HG03521 (cell line): ENCODE data around the gene RFC5.
A peak's percentile ranks its signal among the peaks of the same experiment; 100 is the strongest.

Source experiments
- ATAC-seq: cut with Tn5 transposase; IDR thresholded peaks from one replicate; pipeline ENCODE4 v1.9.1; 2021; ENCODE audit warnings: mild to moderate bottlenecking, moderate library complexity; ENCODE audit not compliant: unreplicated experiment

RFC5 gene

DNA sequence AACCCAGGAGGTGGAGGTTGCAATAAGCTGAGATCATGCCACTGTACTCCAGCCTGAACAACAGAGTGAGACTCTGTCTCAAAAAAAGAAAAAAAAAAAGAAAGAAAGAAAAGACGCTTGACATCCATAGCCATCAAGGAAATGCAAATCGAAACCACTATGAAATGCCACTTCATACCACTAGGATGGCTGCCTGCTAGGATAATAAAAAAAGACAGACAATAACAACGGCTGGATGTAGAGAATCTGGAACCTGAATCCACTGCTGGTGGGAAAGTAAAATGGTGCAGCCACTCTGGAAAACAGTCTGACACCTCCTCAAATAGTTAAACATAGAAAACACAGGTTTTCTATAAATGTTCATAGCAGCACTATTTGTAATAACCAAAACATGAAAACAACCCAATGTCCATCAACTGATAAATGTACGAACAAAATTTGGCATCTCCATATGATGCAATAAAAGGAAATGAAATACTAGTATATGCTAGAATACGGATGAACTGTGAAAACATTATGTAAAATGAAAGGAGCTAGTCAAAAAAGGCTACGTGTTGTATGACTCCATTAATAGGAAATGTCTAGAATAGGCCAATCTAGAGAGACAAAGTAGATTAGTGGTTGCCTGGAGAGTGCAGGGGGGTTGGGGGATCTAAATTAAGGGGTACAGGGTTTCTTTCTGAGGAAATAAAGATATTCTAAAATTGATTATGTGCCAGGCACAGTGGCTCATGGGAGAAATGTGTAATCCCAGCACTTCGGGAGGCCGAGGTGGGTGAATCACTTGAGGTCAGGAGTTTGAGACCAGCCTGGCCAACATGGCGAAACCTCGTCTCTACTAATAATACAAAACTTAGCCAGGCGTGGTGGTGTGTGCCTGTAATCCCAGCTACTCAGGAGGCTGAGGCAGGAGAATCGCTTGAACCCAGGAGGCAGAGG lies 34.7 kb downstream of the RFC5 start:
- no peak for ATAC-seq

DNA sequence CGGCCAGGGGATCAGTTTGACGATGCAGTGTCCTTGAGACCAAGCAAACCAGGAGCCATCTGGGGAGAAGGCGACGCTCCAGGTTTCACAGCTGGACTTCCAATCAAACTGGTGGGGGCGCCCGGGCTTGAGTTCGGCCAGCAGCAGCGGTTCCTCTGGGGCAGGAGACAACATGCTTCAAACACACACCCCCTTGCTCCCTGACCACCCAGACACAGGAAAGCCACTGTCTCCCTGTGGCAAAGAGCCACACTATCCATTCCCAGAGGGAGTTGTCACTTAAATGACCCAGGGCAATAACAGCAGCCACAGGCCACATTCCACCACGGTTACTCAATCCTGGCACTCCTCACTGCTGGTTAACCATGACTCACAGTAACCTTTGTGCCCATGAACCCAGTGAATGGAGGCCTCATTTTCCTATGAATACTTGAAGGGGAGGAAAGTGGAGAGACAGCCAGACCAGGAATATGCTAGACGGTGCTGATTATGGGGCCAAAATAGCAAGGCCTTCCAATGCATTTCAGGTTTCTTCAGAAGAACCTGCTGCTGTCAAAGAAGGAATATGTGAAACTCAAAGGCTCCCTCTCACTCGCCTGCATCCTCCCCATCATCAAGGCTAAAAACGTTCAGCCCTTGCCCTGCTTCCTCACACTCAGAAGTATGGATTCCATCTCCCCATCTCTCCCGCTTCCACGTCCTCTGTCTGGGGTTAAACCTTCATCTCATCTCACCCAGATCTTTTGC lies 36.0 kb downstream of the RFC5 start:
- no peak for ATAC-seq

DNA sequence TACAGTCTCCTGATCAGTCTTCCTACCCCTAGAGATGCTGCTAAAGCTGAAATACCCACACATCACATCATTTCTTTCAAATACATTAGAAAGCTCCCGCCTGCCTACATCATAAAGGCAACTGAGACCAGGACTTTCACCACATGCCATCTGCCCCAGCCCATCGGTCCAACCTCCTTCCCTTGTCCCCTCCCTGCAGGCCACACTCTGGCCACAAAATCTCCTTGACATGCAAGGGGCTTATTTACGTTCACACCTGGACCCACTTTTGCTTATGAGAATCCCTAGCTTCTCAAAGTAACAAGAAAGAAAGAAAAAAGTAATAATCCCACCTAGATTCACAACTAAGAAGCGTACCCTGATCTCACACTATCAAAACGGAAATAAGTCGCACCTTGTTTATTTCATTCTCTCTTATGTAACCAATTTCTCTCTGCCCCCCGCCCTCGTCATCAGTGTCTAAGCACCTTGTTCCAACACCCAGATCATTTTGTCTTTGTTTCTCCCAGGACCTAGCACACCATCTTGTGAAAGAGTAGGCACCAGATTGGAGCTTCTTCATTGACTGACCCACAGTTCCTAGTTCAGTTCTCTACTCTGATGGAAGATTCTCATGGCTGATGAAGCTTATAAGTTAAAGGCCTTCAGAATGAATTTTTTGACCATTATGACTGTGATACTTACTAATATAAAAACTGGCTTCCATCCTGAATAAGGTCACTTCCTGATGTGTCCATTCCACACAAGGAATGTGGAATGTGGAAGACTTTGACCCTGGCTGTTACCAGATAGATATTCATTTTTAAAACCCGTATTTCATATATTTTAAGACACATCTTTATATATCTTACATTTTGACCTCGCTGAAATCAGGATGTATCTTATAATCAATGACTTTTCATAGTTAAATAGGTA lies 36.8 kb downstream of the RFC5 start:
- no peak for ATAC-seq

DNA sequence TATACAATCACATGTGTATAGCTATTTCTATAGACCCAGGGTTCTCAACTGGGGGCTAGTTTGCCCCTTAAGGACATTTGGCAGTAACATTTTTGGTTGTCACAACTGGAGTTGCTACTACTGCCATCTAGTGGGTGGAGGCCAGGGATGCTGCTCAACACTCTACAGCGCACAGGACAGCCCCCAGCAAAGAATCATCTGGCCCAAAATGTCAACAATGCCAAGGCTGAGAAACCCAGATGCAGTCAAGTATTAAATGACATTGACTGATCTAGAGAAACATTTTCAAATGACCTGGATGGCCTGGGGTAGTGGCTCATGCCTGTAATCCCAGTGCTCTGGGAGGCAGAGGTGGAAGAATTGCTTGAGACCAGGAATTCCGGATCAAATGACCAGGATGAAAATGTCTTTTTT lies 38.6 kb downstream of the RFC5 start:
- ATAC-seq: peak; percentile 65

DNA sequence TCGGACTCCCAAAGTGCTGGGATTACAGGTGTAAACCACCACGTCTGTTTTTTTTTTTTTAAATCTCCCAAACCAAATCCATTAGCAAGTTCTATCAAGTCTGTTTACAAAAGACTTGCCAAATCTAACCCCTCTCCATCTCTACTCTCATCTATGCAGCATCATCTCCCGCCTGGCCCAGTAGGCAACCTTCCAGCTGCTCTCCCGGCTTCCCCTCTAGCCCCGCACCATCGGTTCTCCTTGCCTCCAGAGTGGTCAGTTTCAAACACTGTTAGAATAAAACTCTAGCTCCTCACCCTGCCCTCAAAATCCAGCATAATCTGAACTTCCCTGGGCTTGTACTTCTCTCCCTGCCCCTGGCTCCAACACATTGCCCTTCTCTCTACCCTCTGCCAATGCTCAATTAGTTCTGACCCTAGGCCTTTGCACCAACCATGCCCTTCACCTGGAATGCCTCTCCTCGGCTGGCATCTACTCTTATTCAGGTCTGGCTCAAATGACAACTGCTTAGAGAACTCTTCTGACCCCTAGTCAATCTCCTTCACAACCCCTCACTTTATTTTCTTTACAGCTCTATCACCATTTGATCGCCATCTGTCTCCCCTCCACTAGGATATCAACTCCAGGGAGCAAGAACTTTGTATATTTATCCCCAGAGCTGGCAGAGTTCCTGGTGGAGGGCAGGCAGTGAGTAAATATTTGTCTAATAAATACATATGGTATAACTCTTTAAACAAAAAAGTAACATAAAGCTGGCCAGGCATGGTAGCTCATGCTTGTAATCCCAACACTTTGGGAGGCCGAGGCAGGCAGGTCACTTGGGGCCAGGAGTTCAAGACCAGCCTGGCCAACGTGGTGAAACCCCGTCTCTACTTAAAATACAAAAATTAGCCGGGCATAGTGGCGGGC lies 39.6 kb downstream of the RFC5 start:
- ATAC-seq: no peak

DNA sequence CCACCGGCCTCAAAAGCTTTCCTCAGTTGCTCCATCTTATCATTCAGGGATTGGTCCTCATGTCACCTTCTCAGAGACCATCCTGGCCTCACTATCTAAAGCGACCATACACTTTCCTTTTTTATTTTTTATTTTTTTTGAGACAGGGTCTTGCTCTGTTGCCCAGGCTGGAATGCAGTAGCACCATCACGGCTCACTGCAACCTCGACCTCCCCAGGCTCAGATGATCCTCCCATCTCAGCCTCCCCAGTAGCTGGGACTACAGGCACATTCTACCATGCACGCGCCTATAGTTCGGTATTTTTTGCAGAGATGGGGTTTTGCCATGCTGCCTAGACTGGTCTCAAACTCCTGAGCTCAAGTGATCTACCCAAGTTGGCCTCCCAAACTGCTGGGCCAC lies 41.7 kb downstream of the RFC5 start:
- ATAC-seq: no peak

DNA sequence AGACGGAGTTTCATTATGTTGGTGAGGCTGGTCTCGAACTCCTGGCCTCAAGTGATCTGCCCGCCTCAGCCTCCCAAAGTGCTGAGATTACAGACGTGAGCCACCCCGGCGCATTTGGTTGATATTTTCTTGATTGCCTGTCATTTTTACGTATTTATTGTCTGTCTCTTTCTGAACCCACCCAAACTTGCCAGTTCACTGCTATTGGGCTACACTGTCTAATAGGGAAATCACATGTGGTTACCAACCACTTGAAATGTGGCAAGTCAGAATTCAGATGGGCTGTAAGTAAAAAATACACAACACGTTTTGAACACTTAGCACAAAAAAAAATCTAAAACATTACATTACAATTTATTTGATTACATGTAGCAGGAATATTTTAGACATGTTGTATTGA lies 42.4 kb downstream of the RFC5 start:
- ATAC-seq: no peak

DNA sequence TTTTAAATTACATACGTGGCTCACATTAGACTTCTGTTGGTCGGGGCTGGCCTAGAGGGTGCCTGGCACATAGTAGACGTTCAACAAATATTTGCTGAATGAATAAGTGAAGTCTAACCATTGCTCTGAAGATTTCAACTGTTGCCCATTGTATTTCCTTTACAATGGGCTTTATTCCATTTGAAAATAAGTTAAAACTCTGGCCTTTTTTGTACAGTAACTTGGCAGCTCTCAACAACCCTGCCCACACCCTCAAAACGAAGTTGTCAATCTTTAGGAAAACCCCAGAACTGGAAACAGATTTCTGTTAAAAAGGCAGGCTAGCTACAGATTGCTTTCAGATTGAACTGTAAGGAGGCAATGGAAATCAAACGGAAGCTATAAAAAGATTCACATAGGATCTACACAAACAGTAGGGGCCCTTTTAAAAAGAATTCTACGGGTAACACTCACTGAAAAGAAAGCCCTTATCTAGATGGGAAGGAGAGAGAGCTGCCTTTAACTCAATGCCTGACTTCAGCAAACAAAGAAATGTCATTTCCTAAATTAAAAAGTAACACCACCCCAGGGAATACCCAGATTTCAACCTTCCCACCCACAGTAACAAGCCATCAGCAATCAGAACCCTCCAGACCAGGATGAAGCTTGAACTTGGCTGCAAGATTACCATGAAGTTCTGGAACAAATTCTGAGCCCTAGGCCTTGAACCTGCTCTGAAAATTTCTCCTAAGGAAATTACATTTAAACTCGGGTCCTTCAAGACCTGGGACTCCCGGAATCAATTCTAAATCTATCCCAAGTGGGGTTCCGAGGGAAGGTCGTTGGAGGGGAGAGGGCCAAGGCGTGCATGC lies 43.1 kb downstream of the RFC5 start:
- no peak for ATAC-seq

DNA sequence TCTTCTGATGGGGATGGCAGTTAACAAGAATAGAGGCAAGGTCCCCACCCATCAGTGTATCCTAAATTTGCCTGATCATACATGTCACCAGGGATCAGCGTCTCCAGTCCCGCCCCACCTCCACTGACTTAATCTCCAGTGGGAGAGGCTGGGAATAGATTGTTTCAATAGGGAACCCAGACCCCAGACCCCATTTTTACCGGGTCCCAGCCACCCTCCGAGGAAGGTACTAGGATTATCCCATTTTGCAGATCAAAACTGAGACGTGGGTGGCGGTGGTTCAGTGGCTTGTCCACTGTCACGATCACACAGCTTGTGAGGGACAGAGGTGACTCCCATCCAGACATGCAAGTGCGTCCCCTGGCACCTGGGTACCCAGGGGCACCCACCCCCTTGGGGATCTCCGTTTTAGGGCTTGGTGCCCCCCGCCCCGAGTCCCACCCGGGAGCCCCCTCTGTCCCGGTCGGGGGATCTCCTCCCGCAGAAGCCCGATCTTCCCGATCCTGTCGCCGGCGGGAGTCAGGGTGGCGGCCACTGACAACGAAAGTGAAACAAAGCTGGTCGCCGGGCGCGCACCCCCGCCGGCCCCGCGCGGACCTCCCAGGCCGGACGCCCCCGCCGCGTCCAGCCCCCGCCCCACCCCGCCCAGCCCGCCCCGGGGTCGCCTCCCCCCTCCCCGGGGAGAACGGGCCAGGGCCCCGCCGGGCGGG lies 44.0 kb downstream of the RFC5 start:
- peak; percentile 32 for ATAC-seq

DNA sequence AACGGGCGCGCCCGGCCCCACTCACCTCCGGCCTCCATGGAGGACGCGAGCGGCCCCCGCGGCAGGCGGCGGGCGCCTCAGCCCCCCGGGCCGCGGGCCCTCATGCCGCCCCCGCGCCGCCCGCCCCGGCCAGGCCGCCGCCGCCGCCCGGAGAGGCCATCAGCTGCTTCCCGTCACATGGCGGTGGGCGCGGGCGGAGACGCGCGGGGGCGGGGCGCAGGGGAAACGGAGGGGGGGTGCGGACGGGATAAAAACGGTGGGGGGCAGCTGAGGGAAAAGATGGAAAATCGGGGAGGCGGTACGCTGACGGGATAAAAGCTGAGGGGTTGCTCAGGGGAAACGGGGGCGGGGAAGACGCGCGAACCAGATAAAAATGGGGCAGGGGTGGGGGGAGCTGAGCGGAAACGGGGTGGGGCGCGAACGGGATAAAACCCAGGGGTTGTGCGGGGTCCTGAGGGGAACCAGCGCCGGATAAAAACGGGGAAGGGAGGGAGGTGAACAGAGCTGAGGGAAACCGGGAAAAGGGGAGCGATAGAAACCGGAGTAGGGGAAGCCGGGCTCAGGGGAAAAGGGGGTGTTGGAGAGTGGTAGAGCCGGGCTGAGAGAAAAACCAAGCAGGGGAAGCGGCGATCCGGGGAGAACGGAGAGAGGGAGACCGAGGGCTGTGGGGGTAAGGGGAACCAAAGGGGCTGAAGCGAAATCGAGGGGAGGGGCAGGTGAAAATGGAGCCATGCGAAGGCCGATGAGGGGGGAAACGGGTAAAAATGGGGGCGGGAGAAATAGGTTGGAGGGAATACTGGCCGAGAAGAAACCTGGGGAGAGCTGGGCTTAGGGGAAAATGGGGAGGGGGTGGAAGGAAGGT lies 44.7 kb downstream of the RFC5 start, which contains the start of gene WSB2:
Gene WSB2 (minus strand): TSS at position 169 of the 862 bp plus-strand sequence. CDS start 131 bp downstream, at position 38.
- peak; percentile 37 for ATAC-seq

DNA sequence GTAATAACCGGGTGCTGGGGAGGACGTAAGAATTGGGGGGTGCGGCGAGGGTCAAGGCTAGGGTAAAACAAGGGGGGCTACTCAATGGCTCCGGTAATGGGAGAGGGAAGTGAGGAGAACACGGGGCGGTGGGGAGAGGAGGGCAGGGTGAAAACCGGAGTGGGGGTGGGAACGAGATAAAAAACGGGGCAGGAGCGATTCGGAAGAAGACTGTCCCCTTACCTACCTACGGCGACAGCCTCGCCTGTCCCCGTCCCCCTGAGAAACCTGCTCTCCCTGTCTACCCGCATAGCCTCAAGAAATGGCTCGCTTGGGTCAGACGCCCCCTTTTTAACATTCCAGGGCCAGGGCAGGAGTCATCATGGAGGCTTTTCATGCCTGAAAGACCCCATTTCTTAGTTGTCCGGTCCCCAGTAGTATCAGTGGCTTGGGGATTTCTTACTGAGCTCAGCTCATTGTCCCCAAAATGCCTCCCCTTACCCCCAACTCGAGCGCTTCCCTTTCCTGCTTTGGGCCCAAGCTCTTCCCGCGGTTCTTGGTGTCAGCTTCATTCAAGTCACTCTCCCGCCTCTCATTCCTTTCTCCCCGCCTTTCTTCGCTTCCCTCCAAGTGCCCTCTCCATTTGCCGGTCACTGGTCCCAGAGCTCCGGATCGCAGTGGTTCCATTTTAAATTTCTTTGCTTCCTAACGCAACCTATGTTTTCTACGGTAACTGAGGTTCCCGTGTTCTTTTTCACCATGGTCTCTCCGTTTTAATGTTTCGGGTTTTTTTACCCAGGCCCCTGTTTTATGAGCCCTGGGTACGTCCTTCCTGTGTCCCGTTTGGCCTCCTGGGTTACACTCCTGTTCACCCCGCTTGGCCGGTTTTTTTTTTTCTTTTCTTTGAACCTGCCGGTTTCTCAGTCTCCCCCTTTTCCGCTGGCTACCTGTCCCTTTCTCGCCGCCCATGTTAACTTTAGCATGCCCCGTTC lies 45.7 kb downstream of the RFC5 start:
- ATAC-seq: no peak

DNA sequence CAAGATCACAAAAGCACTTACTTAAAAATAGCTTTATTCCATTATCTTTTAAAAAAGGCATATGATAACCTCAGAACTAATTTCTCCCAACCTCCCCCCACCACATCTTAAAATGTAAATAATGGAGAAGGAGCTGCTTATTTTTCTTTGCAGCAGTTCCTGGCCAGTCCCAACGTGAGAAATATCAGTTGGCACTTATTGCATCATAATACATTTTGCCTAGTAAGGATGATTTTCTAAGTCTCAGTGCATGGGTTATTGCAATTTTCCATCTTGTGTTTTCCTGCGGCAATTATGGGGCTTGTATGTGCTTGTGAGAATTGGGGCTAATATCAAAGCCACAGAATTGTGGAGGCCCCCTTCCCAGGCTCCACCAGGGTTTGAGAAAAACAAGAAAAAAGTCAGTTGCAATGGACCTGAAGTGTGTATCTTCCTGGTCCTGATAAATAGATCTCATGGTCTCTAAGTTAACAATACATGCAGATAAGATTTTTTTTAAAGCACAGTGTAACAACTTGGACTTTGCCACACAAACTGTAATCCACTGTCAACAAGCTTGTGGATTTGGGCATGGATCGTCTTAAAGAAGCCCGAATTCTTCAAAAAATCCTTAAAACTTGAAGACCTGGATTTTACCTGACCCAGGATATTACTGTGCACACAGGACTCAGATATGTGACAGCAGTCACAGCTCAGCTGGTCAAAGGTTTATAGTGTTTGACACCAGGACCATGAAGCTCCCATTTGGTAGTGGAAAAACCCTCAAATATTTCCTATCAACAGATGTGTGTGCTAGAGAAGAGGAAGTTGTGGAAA lies 47.3 kb downstream of the RFC5 start:
- ATAC-seq: no peak

DNA sequence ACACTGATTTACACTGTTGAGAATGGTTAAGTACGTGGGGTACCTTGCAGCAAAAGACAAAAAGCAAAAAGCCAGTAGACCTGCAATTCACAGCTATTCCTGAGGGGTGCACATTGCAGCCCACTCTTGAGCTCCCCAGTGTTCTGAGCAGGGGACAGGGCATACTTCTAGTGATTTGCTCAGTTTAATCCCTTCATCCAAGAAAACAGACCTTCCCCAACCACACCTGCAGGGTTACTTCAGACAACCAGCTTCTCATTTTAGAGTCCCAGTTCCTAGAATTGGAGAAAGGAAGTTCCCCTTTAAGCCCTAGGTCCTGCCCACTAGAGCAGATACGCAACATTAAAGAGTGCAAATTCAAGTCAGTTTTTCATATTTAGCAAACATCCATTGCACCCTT lies 48.1 kb downstream of the RFC5 start:
- ATAC-seq: no peak

DNA sequence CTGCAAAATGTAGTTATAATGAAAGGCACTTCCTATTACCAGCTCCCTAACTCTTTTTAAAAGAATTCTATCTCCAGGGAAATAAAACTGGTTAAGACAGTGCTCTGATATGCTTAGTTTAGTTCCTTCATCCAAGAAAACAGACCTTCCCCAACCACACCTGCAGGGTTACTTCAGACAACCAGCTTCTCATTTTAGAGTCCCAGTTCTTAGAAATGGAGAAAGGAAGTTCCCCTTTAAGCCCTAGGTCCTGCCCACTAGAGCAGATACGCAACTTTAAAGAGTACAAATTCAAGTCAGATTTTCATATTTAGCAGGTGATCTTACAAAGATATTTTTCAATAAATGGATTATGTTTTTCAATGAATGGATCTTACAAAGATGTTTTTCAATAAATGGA lies 48.9 kb downstream of the RFC5 start:
- no peak for ATAC-seq

DNA sequence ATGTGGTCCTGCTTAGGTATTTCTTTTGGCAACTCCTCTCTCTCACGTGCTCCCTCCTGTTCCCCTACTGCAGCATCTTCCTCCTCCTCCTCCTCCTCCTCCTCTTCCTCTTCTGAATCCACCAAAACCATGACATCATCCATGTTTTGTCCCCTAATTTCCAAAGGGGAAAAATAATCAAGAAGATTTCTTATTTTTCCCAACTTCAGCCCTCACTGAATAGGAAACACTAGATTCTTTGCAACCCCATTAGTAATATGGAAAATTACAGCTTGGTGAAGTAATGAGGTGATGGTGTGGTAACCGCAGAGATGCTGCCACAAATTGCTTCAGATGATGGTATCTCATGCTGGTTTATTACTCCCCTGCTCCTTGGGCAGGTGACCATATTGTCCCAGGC lies 51.9 kb downstream of the RFC5 start:
- ATAC-seq: no peak
